Measurements from ENCODE around the gene ZDHHC17. TPM values are rescaled to one million over a fixed set of nuclear protein-coding genes. Genes with fewer than 3 reads are reported as not detected.

ZDHHC17 gene
- total and polyA plus RNA-seq, 2 of the 13 experiments (the other 11 are each of a cell fraction or from before 2014, with no cell fraction given): 36.7 to 38.5 TPM

DNA sequence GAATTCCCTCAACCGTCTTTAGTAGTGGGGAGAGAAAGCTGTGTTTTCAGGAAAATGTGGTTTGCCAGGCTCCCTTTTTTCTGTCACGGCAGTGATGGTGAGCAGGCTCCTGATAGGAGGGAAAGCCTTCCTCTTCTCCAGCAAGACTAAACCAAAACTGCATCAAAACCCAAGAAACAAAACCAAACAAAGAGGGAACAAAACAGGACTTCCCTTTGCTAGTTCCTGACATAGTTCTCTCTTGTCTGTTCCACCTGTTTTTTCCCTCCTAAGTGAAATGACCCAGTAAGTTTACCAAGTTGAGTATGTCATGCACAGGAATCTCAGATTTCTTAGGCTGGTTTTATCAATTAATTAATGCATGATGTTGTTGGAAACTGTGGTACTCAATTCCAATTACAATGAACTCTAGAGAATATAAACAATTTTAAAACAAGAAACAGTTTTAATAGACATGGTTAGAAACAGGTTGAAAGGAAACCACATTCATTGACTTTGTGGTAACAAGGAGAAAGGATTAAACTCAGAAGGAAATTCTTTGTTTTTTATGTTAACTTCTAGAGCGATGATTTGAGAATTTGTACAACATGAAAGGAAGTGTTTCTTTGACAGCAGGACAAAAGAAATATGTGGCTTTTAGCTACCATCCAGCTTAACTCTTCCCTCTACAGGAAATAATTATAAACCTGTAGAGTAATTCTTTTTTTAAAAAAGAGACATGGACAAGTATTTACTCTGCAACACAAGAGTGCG lies 137.9 kb downstream of the ZDHHC17 start:
- Histone ChIP-seq H3K27me3 (ENCODE audit: control insufficient read depth in 1 of 2, insufficient read depth in 2 of 2, low read length in 2 of 2) (no peaks in the 10 kb centered on the region; a peak in 1 of 5 replicates), H3K27ac (ENCODE audit: extremely low read length, insufficient read depth, low read length) (no peak overlapping the region), H4K20me1 (ENCODE audit: insufficient read depth, low read length) (no peaks in the 10 kb centered on the region), H3K9ac (ENCODE audit: insufficient read depth, low read depth, low read length) (no peak overlapping the region), H3K79me2 (ENCODE audit: insufficient read depth, low read length) (no peaks in the 10 kb centered on the region), H3K4me3 (replicated peaks in 1 of 3; ENCODE audit: insufficient read depth in 1 of 3, low read depth in 2 of 3, low read length in 3 of 3) (no peak overlapping the region), H3K4me2 (ENCODE audit: low read depth, low read length) (no peak overlapping the region), H2AFZ (ENCODE audit: low read length) (no peak overlapping the region), H3K9me3 (ENCODE audit: low read length) (no peaks in the 10 kb centered on the region), H3K36me3 (replicated peaks in 1 of 2; ENCODE audit: control insufficient read depth in 1 of 2, insufficient read depth in 2 of 2, low read length in 2 of 2) (no peaks in the 10 kb centered on the region), H3K4me1 (ENCODE audit: insufficient read depth, low read length) (no peaks in the 10 kb centered on the region)
- ATAC-seq (no peak), DNase-seq (ENCODE audit: low spot score) (no peak), FAIRE-seq (no peak)
- BruUV-seq (replicated peaks): no TSS peak
- WGBS (ENCODE audit: low lambda C conversion rate): 38% methylated on average over 4 of the region's 4 CpGs
- in situ Hi-C loops (cut with HindIII; ENCODE audit: extremely low pct_ligation_motif_present, low pct_unique_long_range_greater_than_20kb) (no loop called here), intact Hi-C loops (cut with micrococcal nuclease; ENCODE audit: unreplicated experiment) (no loop called here)
- ChIA-PET CTCF (ENCODE audit: low intra/inter-chr PET ratio, low total read pairs) (no interaction called here), POLR2A (no interaction called here)
- TF ChIP-seq ZBTB7B (CRISPR knock-in tag; IDR thresholded peaks at IDR 0.05) (no peak), RBFOX2 (IDR thresholded peaks at IDR 0.05; ENCODE audit: low read depth, low read length) (no peak), HOXA3 (CRISPR knock-in tag; IDR thresholded peaks at IDR 0.05) (no peak), SRSF4 (IDR thresholded peaks at IDR 0.05; ENCODE audit: low read depth, low read length, poor library complexity, severe bottlenecking) (no peak), ZNF33B (CRISPR knock-in tag; IDR thresholded peaks at IDR 0.05) (no peak), ZFP1 (CRISPR knock-in tag; IDR thresholded peaks at IDR 0.05) (no peak), NFKB2 (CRISPR knock-in tag; IDR thresholded peaks at IDR 0.05; ENCODE audit: borderline replicate concordance) (no peak), ZNF775 (CRISPR knock-in tag; IDR thresholded peaks at IDR 0.05; ENCODE audit: borderline replicate concordance) (no peak), ZNF720 (CRISPR knock-in tag; IDR thresholded peaks at IDR 0.05) (no peak), SMAD3 (CRISPR knock-in tag; IDR thresholded peaks at IDR 0.05) (no peak), HOXD1 (CRISPR knock-in tag; IDR thresholded peaks at IDR 0.05) (no peak), MED1 (CRISPR knock-in tag; IDR thresholded peaks at IDR 0.05) (no peak), ZNF781 (CRISPR knock-in tag; IDR thresholded peaks at IDR 0.05; ENCODE audit: borderline replicate concordance, not compliant biosample characterization) (no peak), GRHL1 (CRISPR knock-in tag; conservative IDR thresholded peaks at IDR 0.05) (no peak), HIVEP1 (CRISPR knock-in tag; IDR thresholded peaks at IDR 0.05) (no peak), NFYB (CRISPR knock-in tag; IDR thresholded peaks at IDR 0.05) (no peak)

Other genes starting within 250 kb of the ZDHHC17 start
- 33.9 and 63.9 TPM in 2 replicates for gene OSBPL8, start 204.3 kb upstream of the ZDHHC17 start, total RNA-seq (2016; rRNA removed; fragmentation: Illumina TruSeq; extraction: Trizol)
- 8.5 and 11.0 TPM in 2 replicates for gene OSBPL8, start 204.3 kb upstream of the ZDHHC17 start, polyA plus RNA-seq (2011; rRNA removed)
- gene CSRP2, start 114.9 kb downstream of the ZDHHC17 start, total RNA-seq (2016; rRNA removed; fragmentation: Illumina TruSeq; extraction: Trizol): 7.2 and 9.0 TPM in 2 replicates
- 4.7 and 8.0 TPM in 2 replicates for gene CSRP2, start 114.9 kb downstream of the ZDHHC17 start, polyA plus RNA-seq (2011; rRNA removed)

Data from HepG2 (cell line).